AG10803 (cell line): Measurements from ENCODE around the gene MIB1.

Experiments used
- DNase-seq: peaks from one replicate; pipeline ENCODE4 v3.0.0; 2010; ENCODE audit warnings: low read depth
- H3K4me3 ChIP-seq: 2 replicates; pipeline ENCODE4 v1.5.1; 2011; ENCODE audit warnings: mild to moderate bottlenecking, low read length, control low read depth
- CTCF ChIP-seq: conservative IDR thresholded peaks from 2 replicates; pipeline ENCODE4 v1.5.1; 2011; ENCODE audit warnings: mild to moderate bottlenecking, low read length, control low read depth, inconsistent platforms

Gene MIB1

GRCh38 chr18:21815101-21815500 lies 74.5 kb downstream of the MIB1 start:
- no peak overlapping the region for H3K4me3 ChIP-seq
- TF ChIP-seq CTCF = no peak
- DNase-seq = no peak

GRCh38 chr18:21820033-21820810 lies 79.6 kb downstream of the MIB1 start:
- DNase-seq = peak; percentile 28
- no peak overlapping the region for H3K4me3 ChIP-seq
- peak; percentile 69 for TF ChIP-seq CTCF

GRCh38 chr18:21820811-21821143 lies 80.2 kb downstream of the MIB1 start:
- no peak for TF ChIP-seq CTCF
- H3K4me3 ChIP-seq = no peak overlapping the region
- no peak for DNase-seq

- no peak for DNase-seq
- no peak for TF ChIP-seq CTCF
- H3K4me3 ChIP-seq = no peak overlapping the region
Observed at GRCh38 chr18:21823848-21824247, 83.3 kb downstream of the MIB1 start.

GRCh38 chr18:21826196-21826595 lies 85.6 kb downstream of the MIB1 start:
- H3K4me3 ChIP-seq = no peak overlapping the region
- no peak for TF ChIP-seq CTCF
- DNase-seq = peak; percentile 74

- no peak for DNase-seq
- no peak for TF ChIP-seq CTCF
- H3K4me3 ChIP-seq = no peak overlapping the region
Observed at GRCh38 chr18:21826641-21827302, 86.2 kb downstream of the MIB1 start.

GRCh38 chr18:21830532-21830931 lies 89.9 kb downstream of the MIB1 start:
- H3K4me3 ChIP-seq = no peak overlapping the region
- DNase-seq = no peak
- TF ChIP-seq CTCF = no peak
